Stimulated activated CD8-positive, alpha-beta memory T cell treated with anti-CD3 and anti-CD28 coated beads, Interleukin-12 subunit alpha, Interleukin-12 subunit beta, amount 100 ng/mL, for 24 hours (primary cell): ENCODE measurements around the gene TCERG1.
"Not testable (repeated sequence)": the region's sequence is repeated elsewhere in the genome, so short reads cannot be mapped to it uniquely, and the experiment has no call there.

Experiments
- DNase-seq: peaks from one replicate; pipeline ENCODE4 v3.0.0-alpha.2; 2020; ENCODE audit errors: extremely low read depth

The TCERG1 gene

DNA sequence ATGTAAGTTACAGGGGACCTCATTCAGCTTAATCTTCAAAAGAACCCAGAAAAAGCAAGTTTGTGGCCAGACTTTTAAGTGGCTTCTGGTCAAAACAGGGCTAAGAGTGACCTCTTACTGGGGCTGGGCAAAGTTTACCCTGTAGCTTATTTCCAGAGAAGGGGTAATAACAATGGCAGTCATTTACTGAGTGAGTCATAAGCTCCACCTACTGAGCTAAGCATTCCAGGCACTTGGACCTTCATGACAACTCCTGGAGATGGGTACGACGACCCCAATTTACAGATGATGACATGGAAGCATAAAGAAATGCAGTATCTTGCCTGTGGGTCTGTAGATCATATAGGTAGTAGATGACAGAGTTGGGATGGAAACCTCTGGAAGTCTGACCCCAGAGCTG is 73.6 kb downstream of the TCERG1 start:
- DNase-seq: no peak

DNA sequence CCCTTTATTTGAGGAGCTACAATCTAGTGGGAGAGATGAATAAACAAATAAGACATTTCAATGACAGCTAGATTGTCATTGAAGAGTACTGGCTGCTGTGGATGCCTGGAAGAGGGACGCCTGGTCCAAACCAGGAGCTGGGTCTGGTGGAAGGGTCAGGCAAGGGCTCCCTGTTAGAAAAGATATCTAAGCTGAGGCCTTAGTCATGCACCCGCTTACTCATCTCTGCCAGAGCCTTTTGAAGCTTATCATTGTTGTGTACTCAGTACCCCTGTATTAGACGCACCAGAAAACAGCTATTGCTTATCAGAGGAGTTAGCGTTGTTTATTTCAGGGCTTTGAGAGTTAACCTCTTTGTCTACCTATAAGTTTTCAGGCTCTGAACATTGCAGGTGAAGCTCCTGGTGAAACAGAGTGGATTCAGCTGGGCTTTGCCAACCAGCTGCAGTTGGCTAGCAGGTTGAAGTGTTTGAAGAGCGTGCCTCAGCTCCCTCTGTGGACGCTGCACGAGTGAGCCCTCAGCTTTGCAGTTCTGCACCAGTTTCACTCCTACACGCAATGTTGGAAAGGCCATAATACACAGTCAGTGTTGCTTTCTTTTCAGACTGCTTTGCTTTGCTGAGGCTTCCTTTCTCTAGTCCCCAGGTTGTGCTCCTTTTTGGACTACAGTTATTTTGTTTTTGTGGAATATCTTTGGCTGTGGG is 74.4 kb downstream of the TCERG1 start:
- DNase-seq: no peak

DNA sequence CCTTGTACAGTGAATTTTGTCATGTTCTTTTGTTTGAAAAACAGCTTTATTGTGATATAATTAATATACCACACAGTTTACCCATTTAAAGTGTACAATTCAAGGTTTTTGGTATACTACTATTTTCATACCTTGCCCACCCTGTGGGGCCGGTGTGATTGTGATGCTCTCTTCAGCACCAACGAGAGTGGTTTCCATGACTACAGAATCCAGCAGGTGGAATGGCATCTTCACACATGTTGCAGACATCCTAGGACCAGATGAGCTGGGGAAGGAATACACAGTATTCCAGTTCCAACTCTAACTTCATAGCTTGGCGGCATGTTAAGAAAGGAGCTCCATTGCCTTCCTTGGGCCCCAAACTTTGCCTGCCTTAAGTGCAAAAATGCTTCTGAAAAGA is 76.6 kb downstream of the TCERG1 start:
- DNase-seq: no peak

GRCh38 chr5:146527785-146528184 is 80.7 kb downstream of the TCERG1 start:
- DNase-seq: no peak

- DNase-seq: no peak
Observed at GRCh38 chr5:146528236-146528635, 81.1 kb downstream of the TCERG1 start.

- no peak for DNase-seq
Observed at GRCh38 chr5:146529984-146530383, 82.9 kb downstream of the TCERG1 start.

DNA sequence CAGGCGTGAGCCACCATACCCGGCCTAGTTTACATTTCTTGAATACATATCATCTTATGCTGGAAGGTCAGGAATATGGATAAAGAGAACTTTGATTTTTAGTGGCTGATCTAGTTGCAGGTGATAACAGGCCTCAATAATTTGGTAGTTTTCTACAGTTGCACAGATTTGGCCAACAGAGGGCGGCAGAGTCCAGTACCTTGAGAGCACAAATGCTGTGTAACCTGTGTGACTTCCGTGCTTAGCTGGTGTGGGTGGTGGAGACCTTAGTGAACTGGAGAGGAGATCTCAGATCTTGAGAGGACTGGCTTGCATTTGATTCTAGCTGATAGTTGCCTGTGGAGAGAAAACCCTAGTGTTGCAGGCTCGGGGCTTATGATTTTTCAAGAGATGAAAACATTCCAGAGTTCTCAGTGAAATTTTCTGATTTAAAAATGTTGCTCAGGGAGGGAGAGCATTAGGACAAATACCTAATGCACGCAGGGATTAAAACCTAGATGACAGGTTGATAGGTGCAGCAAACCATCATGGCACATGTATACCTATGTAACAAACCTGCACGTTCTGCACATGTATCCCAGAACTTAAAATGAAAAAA is 86.2 kb downstream of the TCERG1 start:
- DNase-seq: peak; percentile 26

GRCh38 chr5:146533882-146534281 is 86.7 kb downstream of the TCERG1 start:
- DNase-seq: no peak

DNA sequence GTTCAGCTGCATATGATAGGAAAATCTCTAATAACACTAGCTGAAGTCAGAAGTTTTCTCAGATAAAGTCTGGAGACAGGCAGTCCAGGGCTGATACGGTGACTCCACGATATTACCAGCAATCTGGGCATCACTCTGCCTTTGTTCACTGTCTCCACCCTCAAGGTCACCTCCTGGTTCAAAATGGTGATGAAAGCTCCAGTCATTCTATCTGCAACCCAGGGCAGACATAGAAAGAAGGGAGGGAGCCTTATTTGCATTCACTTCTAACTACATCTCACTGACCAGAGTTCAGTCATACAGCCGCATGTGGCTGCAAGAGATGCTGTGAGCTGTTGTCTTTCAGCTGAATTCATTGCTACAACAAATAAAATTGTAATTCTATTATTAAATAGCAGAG is 91.3 kb downstream of the TCERG1 start:
- no peak for DNase-seq

- DNase-seq: no peak
Observed at GRCh38 chr5:146539973-146540372, 92.8 kb downstream of the TCERG1 start.

- DNase-seq: no peak
Observed at GRCh38 chr5:146540414-146540813, 93.3 kb downstream of the TCERG1 start.

DNA sequence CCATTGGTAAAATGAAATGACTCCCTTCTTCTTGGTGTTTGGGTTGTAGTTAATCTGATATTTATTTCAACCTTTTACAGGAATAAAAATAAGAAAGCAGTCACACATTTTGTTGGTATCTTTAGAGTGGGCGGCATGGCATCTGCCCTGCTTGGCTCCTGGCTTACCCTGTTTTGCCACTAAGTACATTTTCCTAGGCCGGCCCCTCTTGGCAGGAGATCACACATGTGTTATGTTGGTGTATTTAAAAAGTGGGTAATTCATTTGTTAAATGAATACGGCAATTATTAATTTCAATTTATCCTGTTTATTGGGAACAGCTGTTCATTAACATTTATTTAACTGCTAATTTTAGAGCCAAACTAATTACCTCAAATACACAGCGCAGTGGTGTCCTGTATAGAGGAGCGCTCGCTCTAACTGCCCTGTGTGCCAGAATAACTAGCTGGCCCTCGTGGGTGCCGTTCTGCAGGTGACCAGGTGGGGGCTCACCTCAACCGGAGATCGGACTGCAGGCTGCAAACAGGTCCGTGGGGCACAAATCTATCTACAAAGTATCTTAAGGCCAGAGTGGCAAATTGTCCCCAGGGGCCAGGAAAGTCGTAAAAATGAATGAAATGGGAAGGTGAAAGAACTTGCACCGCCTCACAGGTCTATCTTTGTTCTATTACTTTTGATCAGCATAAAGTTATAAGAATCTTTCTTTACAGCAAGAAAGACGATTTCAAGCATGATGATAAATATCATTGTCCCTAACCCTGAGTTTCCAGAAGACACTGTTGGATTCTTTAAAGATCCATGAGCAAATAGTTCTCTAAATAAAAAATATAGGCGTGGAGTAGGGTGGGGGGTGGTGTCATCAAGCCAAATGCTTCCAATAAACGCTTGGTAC is 95.1 kb downstream of the TCERG1 start:
- DNase-seq: peak; percentile 32

DNA sequence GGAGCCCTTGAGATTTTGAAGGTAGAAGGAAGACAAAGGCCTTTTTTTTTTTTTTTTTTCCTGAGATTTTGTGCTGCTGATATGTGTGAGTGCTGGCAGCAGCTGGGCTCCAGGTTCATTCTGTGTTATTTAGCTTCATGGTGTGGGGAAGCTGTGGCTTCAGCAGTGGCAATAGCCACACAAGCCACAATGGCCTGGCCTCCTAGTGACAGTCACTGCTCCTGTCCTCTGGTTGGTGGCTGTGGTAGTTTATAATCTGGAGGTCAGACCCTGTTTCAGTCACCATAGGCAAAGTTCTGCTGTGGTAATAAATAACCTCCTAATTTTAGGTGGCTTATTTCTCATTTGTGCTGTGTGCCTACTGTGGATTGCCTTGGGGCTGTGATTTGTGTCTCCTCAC is 97.1 kb downstream of the TCERG1 start:
- DNase-seq: no peak

DNA sequence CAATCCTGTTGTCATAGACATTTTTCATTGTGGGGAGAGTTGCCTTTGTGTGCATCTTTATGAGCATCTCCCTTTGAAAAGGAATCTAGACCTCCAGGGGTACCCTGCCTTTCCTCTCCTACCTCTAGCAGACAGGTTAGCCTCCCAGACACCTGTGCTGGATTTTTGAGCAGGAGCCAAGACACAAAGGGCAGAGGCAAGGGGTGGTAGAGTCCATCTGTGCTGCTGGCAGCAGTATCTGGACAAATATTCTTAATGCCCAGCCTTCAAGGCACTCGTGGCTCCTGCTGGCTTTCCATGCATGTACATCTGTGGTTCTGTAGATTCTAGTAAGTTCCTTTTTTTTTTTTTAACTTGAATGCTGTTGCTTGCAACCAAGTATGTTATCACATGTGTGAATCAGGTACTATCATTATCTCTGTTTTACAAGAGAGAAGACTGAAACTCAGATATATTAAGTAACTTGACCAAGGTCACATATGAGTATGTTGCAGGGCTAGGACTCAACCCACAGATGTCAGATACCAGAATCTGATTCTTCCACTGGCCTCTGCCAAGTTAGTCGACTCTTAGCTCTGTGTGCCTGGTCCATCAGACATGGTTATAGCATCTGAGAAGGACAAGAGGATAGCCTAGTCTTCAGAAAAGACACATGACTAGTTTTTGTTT is 101.8 kb downstream of the TCERG1 start:
- no peak for DNase-seq

GRCh38 chr5:146549615-146550014 is 102.5 kb downstream of the TCERG1 start:
- DNase-seq: no peak

- no peak for DNase-seq
Observed at GRCh38 chr5:146553446-146553845, 106.3 kb downstream of the TCERG1 start.

DNA sequence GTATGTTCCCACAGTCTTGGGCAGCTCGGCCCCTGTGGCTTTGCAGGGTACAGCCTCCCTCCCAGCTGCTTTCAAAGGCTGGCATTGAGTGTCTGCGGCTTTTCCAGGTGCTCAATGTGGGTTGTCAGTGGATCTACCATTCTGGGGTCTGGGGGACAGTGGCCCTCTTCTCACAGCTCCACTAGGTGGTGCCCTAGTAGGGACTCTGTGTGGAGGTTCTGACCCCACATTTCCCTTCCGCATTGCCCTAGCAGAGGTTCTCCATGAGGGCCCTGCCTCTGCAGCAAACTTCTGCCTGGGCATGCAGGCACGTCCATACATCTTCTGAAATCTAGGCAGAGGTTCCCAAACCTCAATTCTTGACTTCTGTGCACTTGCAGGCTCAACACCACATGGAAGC is 109.8 kb downstream of the TCERG1 start:
- not testable (repeated sequence) for DNase-seq

- no peak for DNase-seq
Observed at GRCh38 chr5:146560205-146560812, 113.2 kb downstream of the TCERG1 start.
